K562 (cell line): Measurements from ENCODE around the gene AFAP1. TPM values are rescaled to one million over a fixed set of nuclear protein-coding genes. Genes with fewer than 3 reads are reported as not detected.

Source experiments
- polyA plus RNA-seq, 8 experiments: library from polyadenylated mRNA; depleted of rRNA in 4 of 8; stranded (reverse) in 5 of 8; unstranded in 3 of 8; fragments of >200 nt; fragmentation: Nextera tagmentation in 2 of 8; fragmentation: Illumina TruSeq in 1 of 8; extraction: Ambion mirVana in 2 of 8; extraction: Trizol in 1 of 8; gene quantifications; 2 replicates each; pipeline versions ENCODE4 v1.2.1 to v1.2.3, GENCODE V29; 2011 to 2014; ENCODE audit warnings: inconsistent platforms in 1 of 8, missing spikeins in 1 of 8
- total RNA-seq, 7 experiments: library from RNA; depleted of rRNA in 6 of 7; stranded (reverse); fragments of >200 nt in 6 of 7; fragmentation: Illumina TruSeq in 2 of 7; extraction: Trizol in 2 of 7; gene quantifications; 2 replicates each; pipeline versions ENCODE4 v1.2.1 to v1.2.3, GENCODE V29; 2011 to 2021; ENCODE audit warnings: low replicate concordance in 1 of 7
- TF ChIP-seq, protein P1 (sequence below), 2 experiments: fragments of 450-650 bp in 1 of 2; sonication (generic) in 1 of 2; formaldehyde crosslinking in 1 of 2; IDR thresholded peaks; 2 replicates each; pipeline versions ENCODE4 v1.7.1 to v1.9.0; 2016 to 2022; ENCODE audit warnings: inconsistent platforms in 1 of 2, mild to moderate bottlenecking in 1 of 2, missing genetic modification reagents in 1 of 2
- TF ChIP-seq, protein P2 (sequence below): fragments of 250-450 bp; sonication (Bioruptor Pico); IDR thresholded peaks from 2 replicates; pipeline ENCODE4 v1.8.0; 2021; ENCODE audit warnings: moderate library complexity, mild to moderate bottlenecking, inconsistent platforms
- TF ChIP-seq, protein P3 (sequence below): sonication (generic); formaldehyde crosslinking; IDR thresholded peaks from 2 replicates; pipeline ENCODE4 v1.9.0; 2022; ENCODE audit warnings: mild to moderate bottlenecking, missing genetic modification reagents
- TF ChIP-seq, protein P4 (sequence below): fragments of 450-650 bp; IDR thresholded peaks from 2 replicates; pipeline ENCODE4 v1.6.1; 2016; ENCODE audit warnings: low read depth, mild to moderate bottlenecking, moderate library complexity
- TF ChIP-seq, protein P5 (sequence below): fragments of 250-450 bp; sonication (Bioruptor Pico); IDR thresholded peaks from 2 replicates; pipeline ENCODE4 v1.8.0; 2021; ENCODE audit warnings: moderate library complexity, mild to moderate bottlenecking, inconsistent platforms

The AFAP1 gene
- total and polyA plus RNA-seq, 9 of the 15 experiments (the other 6 are each of a cell fraction or from before 2014, with no cell fraction given): 0.07 to 0.42 (median 0.12) TPM; not detected in 1

DNA sequence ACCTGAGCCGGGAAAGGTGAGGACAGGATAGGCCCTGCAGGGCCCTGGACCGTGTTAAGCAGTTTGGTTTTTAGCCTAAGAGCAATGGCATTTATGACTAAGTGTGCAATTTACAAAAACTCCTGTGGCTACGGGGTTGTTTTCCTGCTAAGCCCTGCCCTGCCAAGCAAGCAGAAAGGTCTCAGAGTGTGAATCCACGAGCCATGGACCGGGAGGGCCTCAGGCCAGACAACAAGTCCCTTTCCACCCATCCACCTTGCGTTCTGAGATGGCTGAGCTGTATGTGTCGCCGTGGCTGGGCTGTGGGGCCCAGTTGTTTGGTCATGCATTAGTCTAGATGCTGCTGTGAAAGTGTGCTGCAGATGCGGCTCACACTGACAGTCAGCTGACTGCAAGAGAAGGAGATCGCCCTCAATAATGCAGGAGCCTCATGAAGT, 33.9 kb upstream of the AFAP1 start (continued):
- TF ChIP-seq, protein P1, sequence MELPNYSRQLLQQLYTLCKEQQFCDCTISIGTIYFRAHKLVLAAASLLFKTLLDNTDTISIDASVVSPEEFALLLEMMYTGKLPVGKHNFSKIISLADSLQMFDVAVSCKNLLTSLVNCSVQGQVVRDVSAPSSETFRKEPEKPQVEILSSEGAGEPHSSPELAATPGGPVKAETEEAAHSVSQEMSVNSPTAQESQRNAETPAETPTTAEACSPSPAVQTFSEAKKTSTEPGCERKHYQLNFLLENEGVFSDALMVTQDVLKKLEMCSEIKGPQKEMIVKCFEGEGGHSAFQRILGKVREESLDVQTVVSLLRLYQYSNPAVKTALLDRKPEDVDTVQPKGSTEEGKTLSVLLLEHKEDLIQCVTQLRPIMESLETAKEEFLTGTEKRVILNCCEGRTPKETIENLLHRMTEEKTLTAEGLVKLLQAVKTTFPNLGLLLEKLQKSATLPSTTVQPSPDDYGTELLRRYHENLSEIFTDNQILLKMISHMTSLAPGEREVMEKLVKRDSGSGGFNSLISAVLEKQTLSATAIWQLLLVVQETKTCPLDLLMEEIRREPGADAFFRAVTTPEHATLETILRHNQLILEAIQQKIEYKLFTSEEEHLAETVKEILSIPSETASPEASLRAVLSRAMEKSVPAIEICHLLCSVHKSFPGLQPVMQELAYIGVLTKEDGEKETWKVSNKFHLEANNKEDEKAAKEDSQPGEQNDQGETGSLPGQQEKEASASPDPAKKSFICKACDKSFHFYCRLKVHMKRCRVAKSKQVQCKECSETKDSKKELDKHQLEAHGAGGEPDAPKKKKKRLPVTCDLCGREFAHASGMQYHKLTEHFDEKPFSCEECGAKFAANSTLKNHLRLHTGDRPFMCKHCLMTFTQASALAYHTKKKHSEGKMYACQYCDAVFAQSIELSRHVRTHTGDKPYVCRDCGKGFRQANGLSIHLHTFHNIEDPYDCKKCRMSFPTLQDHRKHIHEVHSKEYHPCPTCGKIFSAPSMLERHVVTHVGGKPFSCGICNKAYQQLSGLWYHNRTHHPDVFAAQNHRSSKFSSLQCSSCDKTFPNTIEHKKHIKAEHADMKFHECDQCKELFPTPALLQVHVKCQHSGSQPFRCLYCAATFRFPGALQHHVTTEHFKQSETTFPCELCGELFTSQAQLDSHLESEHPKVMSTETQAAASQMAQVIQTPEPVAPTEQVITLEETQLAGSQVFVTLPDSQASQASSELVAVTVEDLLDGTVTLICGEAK (IDR thresholded peaks at IDR 0.05): no peak
- TF ChIP-seq, protein P1 (CRISPR knock-in tag; IDR thresholded peaks at IDR 0.05): no peak
- TF ChIP-seq, protein P2, sequence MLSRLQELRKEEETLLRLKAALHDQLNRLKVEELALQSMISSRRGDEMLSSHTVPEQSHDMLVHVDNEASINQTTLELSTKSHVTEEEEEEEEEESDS (CRISPR knock-in tag): no peak
- TF ChIP-seq, protein P3, sequence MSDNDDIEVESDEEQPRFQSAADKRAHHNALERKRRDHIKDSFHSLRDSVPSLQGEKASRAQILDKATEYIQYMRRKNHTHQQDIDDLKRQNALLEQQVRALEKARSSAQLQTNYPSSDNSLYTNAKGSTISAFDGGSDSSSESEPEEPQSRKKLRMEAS (CRISPR knock-in tag): no peak
- TF ChIP-seq, protein P4, sequence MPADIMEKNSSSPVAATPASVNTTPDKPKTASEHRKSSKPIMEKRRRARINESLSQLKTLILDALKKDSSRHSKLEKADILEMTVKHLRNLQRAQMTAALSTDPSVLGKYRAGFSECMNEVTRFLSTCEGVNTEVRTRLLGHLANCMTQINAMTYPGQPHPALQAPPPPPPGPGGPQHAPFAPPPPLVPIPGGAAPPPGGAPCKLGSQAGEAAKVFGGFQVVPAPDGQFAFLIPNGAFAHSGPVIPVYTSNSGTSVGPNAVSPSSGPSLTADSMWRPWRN: no peak
- TF ChIP-seq, protein P5, sequence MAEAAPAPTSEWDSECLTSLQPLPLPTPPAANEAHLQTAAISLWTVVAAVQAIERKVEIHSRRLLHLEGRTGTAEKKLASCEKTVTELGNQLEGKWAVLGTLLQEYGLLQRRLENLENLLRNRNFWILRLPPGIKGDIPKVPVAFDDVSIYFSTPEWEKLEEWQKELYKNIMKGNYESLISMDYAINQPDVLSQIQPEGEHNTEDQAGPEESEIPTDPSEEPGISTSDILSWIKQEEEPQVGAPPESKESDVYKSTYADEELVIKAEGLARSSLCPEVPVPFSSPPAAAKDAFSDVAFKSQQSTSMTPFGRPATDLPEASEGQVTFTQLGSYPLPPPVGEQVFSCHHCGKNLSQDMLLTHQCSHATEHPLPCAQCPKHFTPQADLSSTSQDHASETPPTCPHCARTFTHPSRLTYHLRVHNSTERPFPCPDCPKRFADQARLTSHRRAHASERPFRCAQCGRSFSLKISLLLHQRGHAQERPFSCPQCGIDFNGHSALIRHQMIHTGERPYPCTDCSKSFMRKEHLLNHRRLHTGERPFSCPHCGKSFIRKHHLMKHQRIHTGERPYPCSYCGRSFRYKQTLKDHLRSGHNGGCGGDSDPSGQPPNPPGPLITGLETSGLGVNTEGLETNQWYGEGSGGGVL: no peak
